Astrocyte (in vitro differentiated cells and primary cell): Measurements from ENCODE around the gene SC5D. TPM values are rescaled to one million over a fixed set of nuclear protein-coding genes. Genes with fewer than 3 reads are reported as not detected.

ENCODE experiments used
- DNase-seq: peaks from one replicate; pipeline ENCODE4 v3.0.0-alpha.2; 2010; ENCODE audit warnings: low read depth
- FAIRE-seq: peaks from 2 replicates; lab custom pipeline; 2011; peaks lifted over from hg19 to GRCh38; lab: Jason Lieb, UNC
- H2AFZ ChIP-seq: 2 replicates; pipeline ENCODE4 v1.6.0; 2012; ENCODE audit warnings: low read depth, low read length, inconsistent platforms
- H3K27ac ChIP-seq: 2 replicates; pipeline ENCODE4 v1.5.1; 2011; ENCODE audit warnings: low read depth, low read length, inconsistent platforms
- H3K27me3 ChIP-seq: 2 replicates; pipeline ENCODE4 v1.6.0; 2011; ENCODE audit warnings: low read length, inconsistent platforms; ENCODE audit not compliant: insufficient read depth
- H3K36me3 ChIP-seq: 2 replicates; pipeline ENCODE4 v1.5.1; 2011; ENCODE audit warnings: low read length, inconsistent platforms; ENCODE audit not compliant: insufficient read depth
- H3K4me1 ChIP-seq: 2 replicates; pipeline ENCODE4 v1.5.1; 2011; ENCODE audit warnings: low read length, inconsistent platforms; ENCODE audit not compliant: insufficient read depth
- H3K4me2 ChIP-seq: 2 replicates; pipeline ENCODE4 v1.6.0; 2012; ENCODE audit warnings: low read length, inconsistent platforms
- H3K4me3 ChIP-seq: 2 replicates; pipeline ENCODE4 v1.5.1; 2011; ENCODE audit warnings: low read depth, mild to moderate bottlenecking, low read length, inconsistent platforms; ENCODE audit not compliant: insufficient read depth
- H3K79me2 ChIP-seq: 2 replicates; pipeline ENCODE4 v1.6.0; 2012; ENCODE audit warnings: mild to moderate bottlenecking, low read length, inconsistent platforms; ENCODE audit not compliant: insufficient read depth
- H3K9ac ChIP-seq: 2 replicates; pipeline ENCODE4 v1.6.0; 2012; ENCODE audit warnings: mild to moderate bottlenecking, low read length, inconsistent platforms
- H3K9me3 ChIP-seq: 2 replicates; pipeline ENCODE4 v1.5.1; 2012; ENCODE audit warnings: low read depth, mild to moderate bottlenecking, low read length, inconsistent platforms; ENCODE audit not compliant: insufficient read depth
- H4K20me1 ChIP-seq: 2 replicates; pipeline ENCODE4 v1.6.0; 2012; ENCODE audit warnings: low read length, inconsistent platforms; ENCODE audit not compliant: insufficient read depth
- H3K27ac Mint-ChIP-seq: one replicate; pipeline ENCODE4 v1.8.0; 2021; ENCODE audit warnings: mild to moderate bottlenecking, mixed read lengths; ENCODE audit not compliant: unreplicated experiment
- H3K27me3 Mint-ChIP-seq: one replicate; pipeline ENCODE4 v1.8.0; 2021; ENCODE audit warnings: low read depth, mixed read lengths; ENCODE audit not compliant: unreplicated experiment
- H3K36me3 Mint-ChIP-seq: one replicate; pipeline ENCODE4 v1.8.0; 2021; ENCODE audit warnings: low read depth, mixed read lengths; ENCODE audit not compliant: unreplicated experiment
- H3K4me1 Mint-ChIP-seq: one replicate; pipeline ENCODE4 v1.8.0; 2021; ENCODE audit warnings: low read depth, mixed read lengths; ENCODE audit not compliant: unreplicated experiment
- H3K4me3 Mint-ChIP-seq: one replicate; pipeline ENCODE4 v1.8.0; 2021; ENCODE audit warnings: mild to moderate bottlenecking, moderate library complexity, mixed read lengths; ENCODE audit not compliant: unreplicated experiment
- H3K9me3 Mint-ChIP-seq: one replicate; pipeline ENCODE4 v1.8.0; 2021; ENCODE audit warnings: mild to moderate bottlenecking, mixed read lengths; ENCODE audit not compliant: unreplicated experiment
- CTCF ChIP-seq: IDR thresholded peaks from 2 replicates; pipeline ENCODE4 v1.5.1; 2011; ENCODE audit warnings: low read depth, mild to moderate bottlenecking, inconsistent platforms, low read length, moderate library complexity; ENCODE audit not compliant: insufficient read depth
- EZH2 ChIP-seq: IDR thresholded peaks from 2 replicates; pipeline ENCODE4 v1.6.1; 2012; ENCODE audit warnings: mild to moderate bottlenecking, low read length, inconsistent platforms; ENCODE audit not compliant: insufficient read depth
- total RNA-seq: library from RNA; stranded (reverse); gene quantifications from 2 replicates; pipeline ENCODE4 v1.2.1, GENCODE V29; 2021

Gene SC5D
- total RNA-seq, 1 donor from 2014 or later, result 81.8 TPM

GRCh38 chr11:121350314-121351082 is 57.9 kb downstream of the SC5D start:
- no peaks in the 10 kb centered on the region for H3K4me1 ChIP-seq
- no peak overlapping the region for H3K4me2 ChIP-seq
- no peaks in the 10 kb centered on the region for H3K79me2 ChIP-seq
- H3K27ac ChIP-seq, result no peak overlapping the region
- peaks cover 9% of the 10 kb centered on the region for H3K27me3 ChIP-seq
- DNase-seq (no peak), FAIRE-seq (no peak)
- no peaks in the 10 kb centered on the region for H3K9me3 ChIP-seq
- H3K36me3 ChIP-seq, result no peaks in the 10 kb centered on the region
- Mint-ChIP-seq H3K4me3 (no peak overlapping the region), H3K27me3 (peaks cover 15% of the 10 kb centered on the region), H3K36me3 (no peaks in the 10 kb centered on the region), H3K27ac (no peak overlapping the region), H3K9me3 (peaks cover 2% of the 10 kb centered on the region), H3K4me1 (no peaks in the 10 kb centered on the region)
- H2AFZ ChIP-seq, result no peak overlapping the region
- no peaks in the 10 kb centered on the region for H4K20me1 ChIP-seq
- H3K4me3 ChIP-seq, result no peak overlapping the region
- no peak for TF ChIP-seq CTCF
- TF ChIP-seq EZH2, result no peak
- H3K9ac ChIP-seq, result no peak overlapping the region

- DNase-seq, result no peak
- Histone ChIP-seq H3K4me3 (no peak overlapping the region), H3K36me3 (no peaks in the 10 kb centered on the region), H3K4me1 (no peaks in the 10 kb centered on the region), H3K79me2 (no peaks in the 10 kb centered on the region), H2AFZ (no peak overlapping the region), H3K4me2 (no peak overlapping the region), H3K27me3 (peaks cover 9% of the 10 kb centered on the region), H3K9me3 (no peaks in the 10 kb centered on the region), H4K20me1 (no peaks in the 10 kb centered on the region), H3K27ac (no peak overlapping the region), H3K9ac (no peak overlapping the region)
- H3K9me3 Mint-ChIP-seq, result peaks cover 2% of the 10 kb centered on the region
- TF ChIP-seq CTCF (no peak), EZH2 (no peak)
- no peak overlapping the region for H3K4me3 Mint-ChIP-seq
- FAIRE-seq, result no peak
- peaks cover 13% of the 10 kb centered on the region for H3K27me3 Mint-ChIP-seq
- no peaks in the 10 kb centered on the region for H3K36me3 Mint-ChIP-seq
- H3K4me1 Mint-ChIP-seq, result no peaks in the 10 kb centered on the region
- no peak overlapping the region for H3K27ac Mint-ChIP-seq
Measured at GRCh38 chr11:121351083-121351630, 58.6 kb downstream of the SC5D start.
